ENCODE data around the gene LIMA1. TPM values are rescaled to one million over a fixed set of nuclear protein-coding genes. Genes with fewer than 3 reads are reported as not detected.
"Not testable (repeated sequence)": the region's sequence is repeated elsewhere in the genome, so short reads cannot be mapped to it uniquely, and the experiment has no call there.

LIMA1 gene
- 4.4 TPM for total RNA-seq

- Histone ChIP-seq H3K27me3 (ENCODE audit: insufficient read depth, low read length) (no peaks in the 10 kb centered on the region), H3K4me3 (ENCODE audit: low read length) (peak within 1 kb of the TSS; percentile 62), H3K4me1 (ENCODE audit: insufficient read depth, low read length) (peaks cover 19% of the 10 kb centered on the region), H3K9me3 (ENCODE audit: low read depth, low read length) (no peaks in the 10 kb centered on the region)
Measured at GRCh38 chr12:50283229-50283923, at the start of gene LIMA1. Gene LIMA1, minus strand, starts transcription at chr12:50283520. Its CDS starts 34,769 bp downstream, at chr12:50248751.

- Histone ChIP-seq H3K4me3 (ENCODE audit: low read length) (no peak overlapping the region), H3K9me3 (ENCODE audit: low read depth, low read length) (no peaks in the 10 kb centered on the region), H3K4me1 (ENCODE audit: insufficient read depth, low read length) (no peaks in the 10 kb centered on the region), H3K27me3 (ENCODE audit: insufficient read depth, low read length) (no peaks in the 10 kb centered on the region)
Measured at GRCh38 chr12:50331745-50332144, 48.4 kb upstream of the LIMA1 start.

- H3K4me1 ChIP-seq (ENCODE audit: insufficient read depth, low read length); H3K9me3 ChIP-seq (ENCODE audit: low read depth, low read length); H3K27me3 ChIP-seq (ENCODE audit: insufficient read depth, low read length); H3K4me3 ChIP-seq (ENCODE audit: low read length): not testable (repeated sequence)
Measured at GRCh38 chr12:50328664-50329063, 45.3 kb upstream of the LIMA1 start.

DNA sequence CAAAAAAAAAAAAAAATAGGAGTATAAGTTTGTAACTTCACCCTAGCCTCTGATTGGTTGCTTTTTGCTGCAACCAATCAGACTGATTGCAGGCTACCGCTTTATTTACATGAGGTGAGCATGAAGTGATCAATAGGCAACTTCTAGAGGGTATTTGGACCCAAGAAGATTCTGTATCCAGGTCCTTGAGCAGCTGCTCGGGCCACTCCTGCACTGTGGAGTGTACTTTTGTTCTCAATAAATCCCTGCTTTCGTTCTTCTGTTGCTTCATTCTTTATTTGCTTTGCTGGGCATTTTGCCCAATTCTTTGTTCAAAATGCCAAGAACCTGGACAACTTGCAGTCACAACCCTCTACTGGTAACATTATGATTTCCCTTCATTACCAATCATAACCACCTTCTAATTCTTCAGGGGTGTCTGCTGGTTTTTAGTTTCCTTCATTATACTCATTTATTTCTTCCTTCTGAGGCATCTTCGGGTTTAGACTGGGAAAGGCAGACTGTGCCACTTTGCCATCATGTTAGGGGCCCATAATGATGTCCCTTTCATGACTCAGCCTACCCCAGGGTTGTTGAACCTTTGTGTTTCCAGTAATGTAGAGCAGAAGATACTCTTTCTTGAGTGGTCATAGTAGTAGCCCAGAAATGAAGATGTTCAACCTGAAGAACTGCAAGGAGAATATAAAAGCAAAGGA, 43.4 kb upstream of the LIMA1 start:
- Histone ChIP-seq H3K27me3 (ENCODE audit: insufficient read depth, low read length) (no peaks in the 10 kb centered on the region), H3K9me3 (ENCODE audit: low read depth, low read length) (no peaks in the 10 kb centered on the region), H3K4me3 (ENCODE audit: low read length) (no peak overlapping the region), H3K4me1 (ENCODE audit: insufficient read depth, low read length) (no peaks in the 10 kb centered on the region)

DNA sequence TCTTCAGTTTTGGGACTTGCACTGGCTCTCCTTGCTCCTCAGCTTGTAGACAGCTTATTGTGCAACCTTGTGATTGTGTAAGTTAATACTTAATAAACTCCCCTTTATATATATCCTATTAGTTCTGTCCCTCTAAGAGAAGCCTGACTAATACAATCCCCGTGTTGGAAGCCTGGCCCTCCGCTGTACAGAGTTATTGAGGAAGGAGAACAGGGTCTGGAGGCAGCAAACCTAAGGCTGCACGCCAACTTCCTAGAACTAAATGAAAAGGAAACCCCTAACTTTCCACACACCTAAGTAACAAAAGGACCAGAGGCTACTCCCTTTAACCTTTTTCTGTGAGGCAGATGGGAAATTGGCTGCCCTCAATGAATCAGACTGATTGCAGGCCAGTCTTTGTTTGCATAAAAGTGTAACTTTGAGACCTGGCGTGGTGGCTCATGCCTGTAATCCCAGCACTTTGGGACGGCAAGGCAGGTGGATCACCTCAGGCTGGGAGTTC, 42.6 kb upstream of the LIMA1 start:
- H3K4me1 ChIP-seq (ENCODE audit: insufficient read depth, low read length): no peaks in the 10 kb centered on the region
- no peaks in the 10 kb centered on the region for H3K9me3 ChIP-seq (ENCODE audit: low read depth, low read length)
- H3K4me3 ChIP-seq (ENCODE audit: low read length): no peak overlapping the region
- H3K27me3 ChIP-seq (ENCODE audit: insufficient read depth, low read length): no peaks in the 10 kb centered on the region

DNA sequence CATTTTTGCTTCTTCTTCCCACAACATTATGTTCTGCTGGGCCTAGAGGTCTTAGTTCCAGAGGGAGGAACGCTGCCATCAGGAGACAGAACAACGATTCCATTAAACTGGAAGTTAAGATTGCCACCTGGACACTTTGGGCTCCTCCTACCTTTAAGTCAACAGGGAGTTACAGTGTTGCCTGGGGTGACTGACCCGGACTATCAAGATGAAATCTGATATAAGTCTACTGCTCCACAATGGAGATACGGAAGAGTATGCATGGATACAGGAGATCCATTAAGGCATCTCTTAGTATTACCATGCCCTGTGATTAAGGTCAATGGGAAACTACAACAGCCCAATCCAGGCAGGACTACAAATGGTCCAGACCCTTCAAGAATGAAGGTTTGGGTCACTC, 41.5 kb upstream of the LIMA1 start:
- not testable (repeated sequence) for H3K4me3 ChIP-seq (ENCODE audit: low read length); H3K4me1 ChIP-seq (ENCODE audit: insufficient read depth, low read length); H3K9me3 ChIP-seq (ENCODE audit: low read depth, low read length); H3K27me3 ChIP-seq (ENCODE audit: insufficient read depth, low read length)

GRCh38 chr12:50324077-50324476, 40.8 kb upstream of the LIMA1 start:
- not testable (repeated sequence) for H3K4me3 ChIP-seq (ENCODE audit: low read length); H3K9me3 ChIP-seq (ENCODE audit: low read depth, low read length); H3K27me3 ChIP-seq (ENCODE audit: insufficient read depth, low read length); H3K4me1 ChIP-seq (ENCODE audit: insufficient read depth, low read length)

- Histone ChIP-seq H3K27me3 (ENCODE audit: insufficient read depth, low read length) (no peaks in the 10 kb centered on the region), H3K4me1 (ENCODE audit: insufficient read depth, low read length) (no peaks in the 10 kb centered on the region), H3K9me3 (ENCODE audit: low read depth, low read length) (no peaks in the 10 kb centered on the region), H3K4me3 (ENCODE audit: low read length) (no peak overlapping the region)
Measured at GRCh38 chr12:50322206-50322605, 38.9 kb upstream of the LIMA1 start.

- Histone ChIP-seq H3K9me3 (ENCODE audit: low read depth, low read length) (no peaks in the 10 kb centered on the region), H3K4me3 (ENCODE audit: low read length) (no peak overlapping the region), H3K27me3 (ENCODE audit: insufficient read depth, low read length) (no peaks in the 10 kb centered on the region), H3K4me1 (ENCODE audit: insufficient read depth, low read length) (no peaks in the 10 kb centered on the region)
Measured at GRCh38 chr12:50317203-50317602, 33.9 kb upstream of the LIMA1 start.

GRCh38 chr12:50315803-50316202, 32.5 kb upstream of the LIMA1 start:
- Histone ChIP-seq H3K4me3 (ENCODE audit: low read length) (no peak overlapping the region), H3K4me1 (ENCODE audit: insufficient read depth, low read length) (no peaks in the 10 kb centered on the region), H3K27me3 (ENCODE audit: insufficient read depth, low read length) (no peaks in the 10 kb centered on the region), H3K9me3 (ENCODE audit: low read depth, low read length) (no peaks in the 10 kb centered on the region)

DNA sequence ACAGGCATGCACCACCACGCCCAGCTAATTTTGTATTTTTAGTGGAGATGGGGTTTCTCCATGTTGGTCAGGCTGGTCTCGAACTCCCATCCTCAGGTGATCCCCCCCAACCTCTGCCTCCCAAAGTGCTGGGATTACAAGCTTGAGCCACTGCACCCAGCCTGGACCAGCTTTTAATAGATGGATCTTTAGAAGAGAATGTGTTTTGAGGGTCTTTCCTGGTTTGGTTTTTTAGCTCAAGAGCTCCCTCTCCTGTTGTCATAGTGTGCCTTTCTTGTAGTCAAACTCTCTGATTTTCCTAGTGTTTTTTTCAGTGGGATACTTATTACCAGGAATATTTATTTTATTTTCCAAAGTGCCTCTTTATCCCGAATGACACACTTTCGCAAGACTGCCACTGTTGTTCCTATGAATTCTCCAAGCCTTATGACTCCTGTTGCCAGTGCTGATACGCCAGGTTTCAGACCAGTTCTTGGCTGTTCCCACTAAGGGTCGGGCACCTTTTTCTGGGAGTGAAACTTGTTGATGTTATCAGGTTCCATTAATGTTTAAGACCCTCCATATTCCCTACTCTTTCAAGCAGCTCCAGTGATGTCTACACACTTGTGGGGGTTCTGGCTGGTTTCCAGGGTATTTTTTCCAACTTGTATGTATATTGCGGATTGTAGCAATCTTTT, 31.5 kb upstream of the LIMA1 start:
- no peaks in the 10 kb centered on the region for H3K9me3 ChIP-seq (ENCODE audit: low read depth, low read length)
- no peaks in the 10 kb centered on the region for H3K4me1 ChIP-seq (ENCODE audit: insufficient read depth, low read length)
- no peaks in the 10 kb centered on the region for H3K27me3 ChIP-seq (ENCODE audit: insufficient read depth, low read length)
- H3K4me3 ChIP-seq (ENCODE audit: low read length): no peak overlapping the region

DNA sequence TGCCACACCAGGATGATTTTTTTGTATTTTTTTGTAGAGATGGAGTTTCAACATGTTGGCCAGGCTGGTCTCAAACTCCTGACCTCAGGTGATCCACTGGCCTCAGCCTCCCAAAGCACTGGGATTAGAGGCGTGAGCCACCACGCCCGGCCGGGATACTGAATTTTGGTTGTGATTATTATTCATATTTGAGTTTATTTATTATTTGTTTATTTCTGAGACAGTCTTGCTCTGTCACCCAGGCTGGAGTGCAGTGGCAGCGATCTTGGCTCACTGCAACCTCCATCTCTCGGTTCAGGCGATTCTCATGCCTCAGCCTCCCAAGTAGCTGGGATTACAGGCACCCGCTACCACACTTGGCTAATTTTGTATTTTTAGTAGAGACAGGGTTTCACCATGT, 30.7 kb upstream of the LIMA1 start:
- H3K4me3 ChIP-seq (ENCODE audit: low read length); H3K9me3 ChIP-seq (ENCODE audit: low read depth, low read length); H3K4me1 ChIP-seq (ENCODE audit: insufficient read depth, low read length); H3K27me3 ChIP-seq (ENCODE audit: insufficient read depth, low read length): not testable (repeated sequence)

DNA sequence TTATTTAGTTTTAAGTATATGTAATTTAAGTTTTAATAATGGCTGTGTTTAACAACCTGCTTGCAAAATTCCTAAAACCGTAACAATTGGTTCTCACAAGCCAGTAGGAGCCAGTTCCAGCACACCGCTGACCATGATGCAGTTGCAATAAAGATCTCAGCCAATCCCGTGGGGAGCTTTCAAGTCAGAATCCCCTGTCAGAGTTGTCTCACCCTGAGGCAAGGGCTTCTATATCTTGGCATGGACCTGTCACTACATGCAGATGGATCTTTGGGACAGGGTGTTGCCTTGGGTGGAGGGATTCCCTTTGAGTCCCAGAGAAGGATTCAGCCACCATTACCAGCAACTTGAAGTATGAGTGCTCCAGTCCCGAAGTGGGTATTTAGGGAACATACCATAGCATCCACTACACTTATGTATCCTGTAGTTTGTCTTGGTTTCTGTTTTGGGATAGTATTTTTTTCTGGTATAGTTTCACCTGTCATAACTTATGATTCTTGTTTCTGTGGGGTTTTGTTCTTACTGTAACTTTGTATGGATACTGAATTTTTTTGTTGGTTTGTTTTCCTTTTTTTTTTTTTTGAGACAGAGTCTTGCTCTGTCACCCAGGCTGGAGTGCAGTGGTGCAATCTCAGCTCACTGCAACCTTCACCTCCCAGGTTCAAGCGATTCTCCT, 30.1 kb upstream of the LIMA1 start:
- no peaks in the 10 kb centered on the region for H3K4me1 ChIP-seq (ENCODE audit: insufficient read depth, low read length)
- no peaks in the 10 kb centered on the region for H3K27me3 ChIP-seq (ENCODE audit: insufficient read depth, low read length)
- no peak overlapping the region for H3K4me3 ChIP-seq (ENCODE audit: low read length)
- no peaks in the 10 kb centered on the region for H3K9me3 ChIP-seq (ENCODE audit: low read depth, low read length)

DNA sequence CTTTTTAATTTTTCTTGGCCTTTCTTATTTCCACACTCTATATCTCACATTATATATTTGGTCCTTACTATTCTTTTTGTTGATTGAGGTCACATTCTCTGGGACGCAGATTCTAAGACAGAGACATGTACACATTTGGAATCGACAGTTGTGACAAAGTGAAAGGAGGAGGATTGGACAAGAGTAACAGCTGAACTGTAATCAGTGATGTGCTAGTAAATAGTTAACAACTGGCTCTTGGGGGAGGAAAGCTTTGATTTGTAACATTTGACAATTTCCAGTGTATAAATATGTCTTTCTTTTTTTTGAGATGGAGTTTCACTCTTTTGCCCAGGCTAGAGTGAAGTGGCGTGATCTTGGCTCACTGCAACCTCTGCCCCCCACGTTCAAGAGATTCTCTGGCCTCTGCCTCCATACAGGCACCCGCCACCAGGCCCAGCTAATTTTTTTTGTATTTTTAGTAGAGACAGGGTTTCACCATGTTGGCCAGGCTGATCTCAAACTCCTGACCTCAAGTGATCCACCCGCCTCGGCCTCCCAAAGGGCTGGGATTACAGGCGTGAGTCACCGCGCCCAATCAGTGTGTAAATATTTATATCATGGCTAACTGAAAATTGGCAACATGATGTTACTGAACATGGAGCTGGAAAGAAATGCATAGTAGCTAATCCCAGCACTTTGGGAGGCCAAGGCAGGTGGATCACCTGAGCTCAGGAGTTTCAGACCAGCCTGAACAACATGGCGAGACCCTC, 28.7 kb upstream of the LIMA1 start:
- not testable (repeated sequence) for H3K4me1 ChIP-seq (ENCODE audit: insufficient read depth, low read length); H3K9me3 ChIP-seq (ENCODE audit: low read depth, low read length); H3K27me3 ChIP-seq (ENCODE audit: insufficient read depth, low read length); H3K4me3 ChIP-seq (ENCODE audit: low read length)
